WI38 (cell line): ENCODE data around the gene RAPGEF3.

ENCODE experiments used
- H3K4me3 ChIP-seq: 2 replicates; pipeline ENCODE4 v1.5.1; 2011; ENCODE audit warnings: low read depth, mild to moderate bottlenecking, control low read depth, low read length
- TF ChIP-seq, protein P1 (sequence below): IDR thresholded peaks from 2 replicates; pipeline ENCODE4 v1.5.1; 2012; ENCODE audit warnings: low read depth, mild to moderate bottlenecking, control low read depth, low read length

The RAPGEF3 gene

DNA sequence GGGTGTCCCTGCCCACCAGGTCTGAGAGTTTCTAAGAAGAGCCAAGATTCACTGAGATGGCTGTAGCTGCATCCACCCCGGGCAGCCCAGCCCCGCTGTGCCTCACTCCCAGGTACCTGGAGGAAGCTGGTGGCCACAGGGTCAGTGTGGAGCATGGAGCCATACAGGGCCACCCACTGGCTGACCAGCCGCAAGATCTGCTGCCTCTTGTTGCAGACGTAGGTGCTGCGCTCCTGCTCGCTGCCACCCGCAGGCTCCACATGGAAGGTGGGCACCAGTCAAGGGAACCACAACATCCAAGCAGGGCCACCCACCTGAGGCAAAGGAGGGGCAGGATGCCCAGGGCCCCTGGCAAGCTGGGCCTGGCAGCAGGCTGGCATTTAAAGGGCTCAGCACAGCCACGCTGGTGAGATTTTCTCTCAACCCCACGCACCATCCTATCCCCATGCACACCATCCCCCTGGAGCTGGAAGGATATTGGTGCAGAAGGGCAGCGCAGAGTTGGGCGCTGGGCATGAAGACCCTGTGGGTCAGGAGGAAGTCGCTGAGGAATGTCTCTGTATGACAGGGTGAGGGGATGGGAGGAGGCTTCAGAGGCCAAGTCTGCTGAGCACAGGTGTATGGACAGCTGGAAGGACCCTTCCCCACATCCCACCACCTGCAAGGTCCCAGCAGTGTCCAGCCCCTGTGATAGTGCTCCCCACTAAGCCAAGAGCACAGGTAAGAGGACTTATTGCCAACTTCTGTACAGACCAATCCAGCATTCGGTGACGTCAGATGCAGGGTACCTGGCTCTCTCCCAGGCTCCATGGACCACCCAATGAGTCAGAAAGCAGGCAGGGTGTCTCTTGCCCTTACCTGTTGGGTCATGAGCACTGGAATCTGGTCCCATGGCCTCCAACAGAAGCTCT lies 10.8 kb downstream of the RAPGEF3 start:
- TF ChIP-seq, protein P1, sequence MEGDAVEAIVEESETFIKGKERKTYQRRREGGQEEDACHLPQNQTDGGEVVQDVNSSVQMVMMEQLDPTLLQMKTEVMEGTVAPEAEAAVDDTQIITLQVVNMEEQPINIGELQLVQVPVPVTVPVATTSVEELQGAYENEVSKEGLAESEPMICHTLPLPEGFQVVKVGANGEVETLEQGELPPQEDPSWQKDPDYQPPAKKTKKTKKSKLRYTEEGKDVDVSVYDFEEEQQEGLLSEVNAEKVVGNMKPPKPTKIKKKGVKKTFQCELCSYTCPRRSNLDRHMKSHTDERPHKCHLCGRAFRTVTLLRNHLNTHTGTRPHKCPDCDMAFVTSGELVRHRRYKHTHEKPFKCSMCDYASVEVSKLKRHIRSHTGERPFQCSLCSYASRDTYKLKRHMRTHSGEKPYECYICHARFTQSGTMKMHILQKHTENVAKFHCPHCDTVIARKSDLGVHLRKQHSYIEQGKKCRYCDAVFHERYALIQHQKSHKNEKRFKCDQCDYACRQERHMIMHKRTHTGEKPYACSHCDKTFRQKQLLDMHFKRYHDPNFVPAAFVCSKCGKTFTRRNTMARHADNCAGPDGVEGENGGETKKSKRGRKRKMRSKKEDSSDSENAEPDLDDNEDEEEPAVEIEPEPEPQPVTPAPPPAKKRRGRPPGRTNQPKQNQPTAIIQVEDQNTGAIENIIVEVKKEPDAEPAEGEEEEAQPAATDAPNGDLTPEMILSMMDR: no peak

DNA sequence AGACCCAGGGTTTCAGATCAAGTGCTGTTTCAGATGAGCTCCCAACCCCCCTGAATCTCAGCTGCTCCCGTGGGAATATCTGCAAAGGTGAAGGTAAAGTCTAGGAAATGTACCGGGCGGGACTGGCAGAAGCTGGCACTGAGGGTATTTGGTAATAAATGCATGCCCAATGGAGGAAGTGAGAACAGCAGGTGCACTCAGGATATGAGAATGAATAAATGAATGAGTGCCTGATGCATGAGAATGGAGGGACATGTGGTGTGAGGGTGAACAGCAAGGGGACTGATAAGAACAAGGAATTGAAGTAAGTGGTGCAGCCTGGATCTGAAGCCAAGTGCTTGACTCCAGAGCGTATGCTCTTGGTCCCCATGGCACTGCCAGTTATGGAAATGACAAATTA lies 11.6 kb downstream of the RAPGEF3 start:
- H3K4me3 ChIP-seq: no peak overlapping the region
- TF ChIP-seq, protein P1: no peak

More for the DNA sequence above, 10.8 kb downstream of the RAPGEF3 start:
- H3K4me3 ChIP-seq: no peak overlapping the region

DNA sequence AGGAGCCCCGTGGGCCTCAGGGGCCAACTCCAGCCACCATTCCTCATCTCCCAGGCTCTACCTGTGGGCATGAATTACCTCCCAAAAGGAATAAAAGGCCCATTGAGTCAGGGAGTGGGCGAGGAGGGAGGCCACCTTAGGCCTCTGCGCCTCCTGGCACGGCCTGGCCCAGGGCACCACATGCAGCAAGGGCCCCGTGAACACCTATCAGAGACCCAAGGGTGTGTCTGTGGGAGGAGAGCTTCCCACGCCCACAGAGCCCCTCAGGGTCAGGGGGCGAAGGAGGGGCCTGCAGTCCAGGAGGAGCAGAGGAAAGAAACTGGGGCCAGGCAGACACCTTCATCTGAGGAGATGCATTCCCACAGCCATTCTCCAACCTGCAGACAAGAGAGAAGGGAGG lies 12.2 kb downstream of the RAPGEF3 start:
- TF ChIP-seq, protein P1: no peak
- no peak overlapping the region for H3K4me3 ChIP-seq

DNA sequence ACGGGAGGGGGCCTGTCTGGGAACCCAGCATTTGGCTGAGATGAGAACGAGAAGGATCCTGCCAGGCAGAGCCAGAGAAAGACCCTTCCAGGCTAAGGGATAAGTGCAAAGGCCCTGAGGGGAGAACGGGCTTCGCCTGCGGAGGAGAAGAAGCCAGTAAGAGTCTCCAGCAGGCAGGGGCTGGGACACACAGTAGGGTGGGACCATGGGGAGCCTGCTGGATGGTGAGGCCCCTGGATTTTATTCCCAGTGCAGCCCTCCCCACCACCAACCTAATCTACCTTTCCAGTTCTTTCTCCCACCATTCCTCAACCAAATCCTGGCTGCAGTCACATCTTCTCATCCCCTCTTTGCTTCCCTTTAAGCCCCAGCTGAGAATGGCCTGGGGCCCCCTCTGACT lies 12.6 kb downstream of the RAPGEF3 start:
- TF ChIP-seq, protein P1: no peak
- H3K4me3 ChIP-seq: no peak overlapping the region

DNA sequence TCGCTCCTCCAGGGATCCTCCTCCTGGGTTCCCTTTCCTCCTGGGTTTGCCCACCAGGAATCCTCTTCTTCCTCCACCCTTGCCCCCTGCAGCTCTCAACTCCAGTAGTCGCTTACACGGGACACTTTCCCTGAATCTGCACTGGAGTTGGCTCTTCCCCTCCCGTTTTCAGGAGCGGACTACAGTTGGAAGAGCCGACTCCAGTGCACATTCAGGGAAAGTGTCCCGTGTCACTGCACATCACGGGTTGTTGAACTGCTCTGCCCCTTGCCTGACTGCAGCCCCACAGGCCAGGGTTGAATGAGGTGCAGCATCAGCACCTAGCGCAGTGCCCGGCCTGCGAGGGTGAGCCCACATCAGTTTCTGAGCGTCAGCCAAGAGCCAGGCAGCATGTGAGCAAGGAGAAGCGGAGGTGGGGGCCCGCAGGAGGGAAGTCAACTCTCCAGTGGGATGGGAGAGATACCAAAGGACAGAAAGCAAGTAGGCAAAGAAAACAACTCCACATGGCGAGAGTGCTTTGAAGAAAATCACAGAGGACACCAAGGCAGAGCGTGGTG lies 13.1 kb downstream of the RAPGEF3 start:
- no peak overlapping the region for H3K4me3 ChIP-seq
- TF ChIP-seq, protein P1: no peak

DNA sequence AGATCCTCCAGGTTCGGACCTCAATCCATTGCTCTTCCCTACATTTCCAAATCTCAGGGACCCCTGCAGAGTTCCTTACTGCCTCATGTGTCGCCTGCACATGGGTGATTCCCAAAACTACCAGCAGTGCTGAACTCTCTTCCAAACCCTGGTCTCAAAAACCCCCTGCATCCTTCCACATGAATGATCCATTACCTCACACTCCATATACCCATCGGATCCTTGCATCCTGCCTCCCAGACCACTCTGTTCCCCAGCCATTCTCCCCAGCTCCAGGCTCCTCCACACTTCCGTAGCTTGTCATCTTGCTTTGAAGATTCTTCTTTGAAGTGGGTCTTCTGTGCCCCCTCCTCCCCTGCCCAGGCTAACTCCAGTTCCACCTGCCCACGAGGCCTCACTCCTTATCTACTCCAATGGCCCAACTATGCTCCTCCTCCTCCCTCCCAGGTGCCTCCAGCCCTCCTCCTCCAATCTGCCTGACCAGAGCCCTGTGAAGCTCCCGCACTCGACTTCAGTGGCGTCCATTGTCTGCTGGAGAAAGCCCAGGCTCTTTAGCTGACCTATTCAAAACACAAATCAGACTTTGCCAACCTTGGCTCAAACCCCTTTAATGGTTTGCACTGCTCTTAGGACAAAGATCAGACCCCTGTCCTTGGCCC lies 13.8 kb downstream of the RAPGEF3 start:
- TF ChIP-seq, protein P1: no peak
- H3K4me3 ChIP-seq: no peak overlapping the region
